WTC11 (cell line): ENCODE results near the gene IQCK.

Experiments used
- OVOL2 ChIP-seq: fragments of 250-450 bp; sonication (Bioruptor Pico); IDR thresholded peaks from 2 replicates; pipeline ENCODE4 v1.9.0; 2021; ENCODE audit warnings: mild to moderate bottlenecking, borderline replicate concordance
- TF ChIP-seq, protein P1 (sequence below): sonication (generic); formaldehyde crosslinking; IDR thresholded peaks from 2 replicates; pipeline ENCODE4 v1.8.1; 2022; ENCODE audit warnings: low read depth, missing genetic modification reagents, borderline replicate concordance
- TF ChIP-seq, protein P2 (sequence below): fragments of 200-600 bp; IDR thresholded peaks from 2 replicates; pipeline ENCODE4 v1.8.0; 2022; ENCODE audit warnings: antibody characterized with exemption
- TF ChIP-seq, protein P3 (sequence below): sonication (generic); formaldehyde crosslinking; IDR thresholded peaks from 2 replicates; pipeline ENCODE4 v1.8.1; 2023; ENCODE audit warnings: mild to moderate bottlenecking, missing genetic modification reagents, borderline replicate concordance
- TF ChIP-seq, protein P4 (sequence below): sonication (generic); formaldehyde crosslinking; IDR thresholded peaks from 2 replicates; pipeline ENCODE4 v1.8.1; 2023; ENCODE audit warnings: mild to moderate bottlenecking, missing genetic modification reagents, moderate library complexity
- TF ChIP-seq, protein P5 (sequence below): sonication (generic); formaldehyde crosslinking; IDR thresholded peaks from 2 replicates; pipeline ENCODE4 v1.8.0; 2022; ENCODE audit warnings: mild to moderate bottlenecking, missing genetic modification reagents

DNA sequence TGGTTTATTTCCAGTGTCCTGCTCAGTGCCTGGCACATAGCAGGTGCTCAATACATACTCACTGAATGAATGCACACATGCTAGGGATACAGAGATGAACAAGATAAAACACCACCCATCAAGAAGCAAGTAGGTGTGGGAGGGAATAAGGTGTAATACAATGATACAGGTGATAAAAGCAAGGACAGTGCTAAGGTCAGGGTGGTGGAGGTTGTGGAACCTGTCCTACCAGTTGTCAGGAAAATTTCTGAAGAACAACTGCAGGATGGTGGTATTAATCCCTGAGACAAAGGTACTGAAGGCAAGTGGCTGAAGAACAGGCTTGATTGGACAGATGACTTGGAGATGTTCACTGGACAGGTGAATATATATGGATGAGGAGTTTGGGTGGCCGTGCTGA, 1.9 kb upstream of the IQCK start:
- TF ChIP-seq, protein P1, sequence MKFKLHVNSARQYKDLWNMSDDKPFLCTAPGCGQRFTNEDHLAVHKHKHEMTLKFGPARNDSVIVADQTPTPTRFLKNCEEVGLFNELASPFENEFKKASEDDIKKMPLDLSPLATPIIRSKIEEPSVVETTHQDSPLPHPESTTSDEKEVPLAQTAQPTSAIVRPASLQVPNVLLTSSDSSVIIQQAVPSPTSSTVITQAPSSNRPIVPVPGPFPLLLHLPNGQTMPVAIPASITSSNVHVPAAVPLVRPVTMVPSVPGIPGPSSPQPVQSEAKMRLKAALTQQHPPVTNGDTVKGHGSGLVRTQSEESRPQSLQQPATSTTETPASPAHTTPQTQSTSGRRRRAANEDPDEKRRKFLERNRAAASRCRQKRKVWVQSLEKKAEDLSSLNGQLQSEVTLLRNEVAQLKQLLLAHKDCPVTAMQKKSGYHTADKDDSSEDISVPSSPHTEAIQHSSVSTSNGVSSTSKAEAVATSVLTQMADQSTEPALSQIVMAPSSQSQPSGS (CRISPR knock-in tag): no peak
- TF ChIP-seq, protein P2, sequence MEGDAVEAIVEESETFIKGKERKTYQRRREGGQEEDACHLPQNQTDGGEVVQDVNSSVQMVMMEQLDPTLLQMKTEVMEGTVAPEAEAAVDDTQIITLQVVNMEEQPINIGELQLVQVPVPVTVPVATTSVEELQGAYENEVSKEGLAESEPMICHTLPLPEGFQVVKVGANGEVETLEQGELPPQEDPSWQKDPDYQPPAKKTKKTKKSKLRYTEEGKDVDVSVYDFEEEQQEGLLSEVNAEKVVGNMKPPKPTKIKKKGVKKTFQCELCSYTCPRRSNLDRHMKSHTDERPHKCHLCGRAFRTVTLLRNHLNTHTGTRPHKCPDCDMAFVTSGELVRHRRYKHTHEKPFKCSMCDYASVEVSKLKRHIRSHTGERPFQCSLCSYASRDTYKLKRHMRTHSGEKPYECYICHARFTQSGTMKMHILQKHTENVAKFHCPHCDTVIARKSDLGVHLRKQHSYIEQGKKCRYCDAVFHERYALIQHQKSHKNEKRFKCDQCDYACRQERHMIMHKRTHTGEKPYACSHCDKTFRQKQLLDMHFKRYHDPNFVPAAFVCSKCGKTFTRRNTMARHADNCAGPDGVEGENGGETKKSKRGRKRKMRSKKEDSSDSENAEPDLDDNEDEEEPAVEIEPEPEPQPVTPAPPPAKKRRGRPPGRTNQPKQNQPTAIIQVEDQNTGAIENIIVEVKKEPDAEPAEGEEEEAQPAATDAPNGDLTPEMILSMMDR: no peak
- TF ChIP-seq, protein P3, sequence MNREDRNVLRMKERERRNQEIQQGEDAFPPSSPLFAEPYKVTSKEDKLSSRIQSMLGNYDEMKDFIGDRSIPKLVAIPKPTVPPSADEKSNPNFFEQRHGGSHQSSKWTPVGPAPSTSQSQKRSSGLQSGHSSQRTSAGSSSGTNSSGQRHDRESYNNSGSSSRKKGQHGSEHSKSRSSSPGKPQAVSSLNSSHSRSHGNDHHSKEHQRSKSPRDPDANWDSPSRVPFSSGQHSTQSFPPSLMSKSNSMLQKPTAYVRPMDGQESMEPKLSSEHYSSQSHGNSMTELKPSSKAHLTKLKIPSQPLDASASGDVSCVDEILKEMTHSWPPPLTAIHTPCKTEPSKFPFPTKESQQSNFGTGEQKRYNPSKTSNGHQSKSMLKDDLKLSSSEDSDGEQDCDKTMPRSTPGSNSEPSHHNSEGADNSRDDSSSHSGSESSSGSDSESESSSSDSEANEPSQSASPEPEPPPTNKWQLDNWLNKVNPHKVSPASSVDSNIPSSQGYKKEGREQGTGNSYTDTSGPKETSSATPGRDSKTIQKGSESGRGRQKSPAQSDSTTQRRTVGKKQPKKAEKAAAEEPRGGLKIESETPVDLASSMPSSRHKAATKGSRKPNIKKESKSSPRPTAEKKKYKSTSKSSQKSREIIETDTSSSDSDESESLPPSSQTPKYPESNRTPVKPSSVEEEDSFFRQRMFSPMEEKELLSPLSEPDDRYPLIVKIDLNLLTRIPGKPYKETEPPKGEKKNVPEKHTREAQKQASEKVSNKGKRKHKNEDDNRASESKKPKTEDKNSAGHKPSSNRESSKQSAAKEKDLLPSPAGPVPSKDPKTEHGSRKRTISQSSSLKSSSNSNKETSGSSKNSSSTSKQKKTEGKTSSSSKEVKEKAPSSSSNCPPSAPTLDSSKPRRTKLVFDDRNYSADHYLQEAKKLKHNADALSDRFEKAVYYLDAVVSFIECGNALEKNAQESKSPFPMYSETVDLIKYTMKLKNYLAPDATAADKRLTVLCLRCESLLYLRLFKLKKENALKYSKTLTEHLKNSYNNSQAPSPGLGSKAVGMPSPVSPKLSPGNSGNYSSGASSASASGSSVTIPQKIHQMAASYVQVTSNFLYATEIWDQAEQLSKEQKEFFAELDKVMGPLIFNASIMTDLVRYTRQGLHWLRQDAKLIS: no peak
- TF ChIP-seq OVOL2 (CRISPR knock-in tag): no peak
- TF ChIP-seq, protein P4, sequence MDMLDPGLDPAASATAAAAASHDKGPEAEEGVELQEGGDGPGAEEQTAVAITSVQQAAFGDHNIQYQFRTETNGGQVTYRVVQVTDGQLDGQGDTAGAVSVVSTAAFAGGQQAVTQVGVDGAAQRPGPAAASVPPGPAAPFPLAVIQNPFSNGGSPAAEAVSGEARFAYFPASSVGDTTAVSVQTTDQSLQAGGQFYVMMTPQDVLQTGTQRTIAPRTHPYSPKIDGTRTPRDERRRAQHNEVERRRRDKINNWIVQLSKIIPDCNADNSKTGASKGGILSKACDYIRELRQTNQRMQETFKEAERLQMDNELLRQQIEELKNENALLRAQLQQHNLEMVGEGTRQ (CRISPR knock-in tag): no peak
- TF ChIP-seq, protein P5, sequence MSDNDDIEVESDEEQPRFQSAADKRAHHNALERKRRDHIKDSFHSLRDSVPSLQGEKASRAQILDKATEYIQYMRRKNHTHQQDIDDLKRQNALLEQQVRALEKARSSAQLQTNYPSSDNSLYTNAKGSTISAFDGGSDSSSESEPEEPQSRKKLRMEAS (CRISPR knock-in tag): no peak
